HG02610 (cell line): ENCODE results near the gene ENTPD8.

Experiments
- ATAC-seq: cut with Tn5 transposase; IDR thresholded peaks from one replicate; pipeline ENCODE4 v1.9.1; 2021; ENCODE audit warnings: mild to moderate bottlenecking, moderate library complexity; ENCODE audit not compliant: unreplicated experiment

Gene ENTPD8

DNA sequence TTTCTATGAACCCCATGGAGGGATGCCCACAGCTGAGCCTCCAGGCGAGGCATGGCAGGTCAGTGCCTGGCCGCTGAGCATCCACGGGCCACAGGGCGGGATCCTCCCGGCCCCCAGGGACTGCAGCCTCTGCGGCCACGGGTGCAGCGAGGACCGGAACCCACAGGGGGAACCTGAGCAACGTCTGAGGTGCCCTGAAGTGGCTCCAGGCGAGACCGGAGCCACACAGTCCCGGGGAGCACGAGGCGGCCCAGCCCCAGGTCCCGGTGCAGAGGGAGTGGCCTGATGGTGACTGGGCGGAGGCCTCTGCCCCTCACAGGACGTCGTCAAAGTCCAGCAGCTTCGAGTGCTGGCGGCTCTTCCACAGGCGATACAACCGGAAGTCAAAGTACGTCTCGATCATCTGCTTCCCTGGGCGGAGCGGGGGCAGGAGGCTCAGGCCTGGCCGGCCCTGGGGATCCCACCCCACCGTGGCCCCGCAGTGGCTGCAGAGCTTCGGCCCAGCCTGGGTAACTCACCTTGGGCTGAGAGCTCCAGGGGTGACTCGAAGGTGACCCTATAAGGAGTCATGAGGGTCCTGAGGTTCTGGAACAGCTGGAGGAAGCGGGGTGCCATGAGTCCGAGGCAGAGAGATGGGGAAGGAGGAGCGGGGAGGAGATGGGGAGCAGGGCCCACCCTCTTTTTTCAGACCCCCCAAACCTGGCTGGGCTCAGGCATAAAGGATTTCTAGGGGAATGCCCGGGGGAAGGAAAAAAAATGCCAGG is 8.1 kb upstream of the ENTPD8 start:
- no peak for ATAC-seq

DNA sequence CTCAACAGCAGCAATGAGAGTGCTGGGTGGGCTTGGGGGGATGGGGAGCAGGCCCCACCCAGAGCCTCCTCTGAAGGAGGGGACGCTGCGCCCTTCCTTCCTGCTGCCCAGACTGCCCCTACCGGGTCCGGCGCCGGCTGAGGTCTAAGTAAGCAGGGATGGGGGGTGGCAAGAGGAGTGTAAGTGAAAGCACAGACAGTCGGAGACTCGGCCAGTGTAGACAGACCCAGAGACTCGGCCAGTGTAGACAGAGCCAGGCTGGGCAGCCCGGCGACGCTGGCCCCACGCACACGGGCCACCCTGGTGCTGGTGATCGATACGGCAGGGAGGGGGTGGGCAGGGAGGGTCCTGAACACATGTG is 7.4 kb upstream of the ENTPD8 start:
- ATAC-seq = no peak

DNA sequence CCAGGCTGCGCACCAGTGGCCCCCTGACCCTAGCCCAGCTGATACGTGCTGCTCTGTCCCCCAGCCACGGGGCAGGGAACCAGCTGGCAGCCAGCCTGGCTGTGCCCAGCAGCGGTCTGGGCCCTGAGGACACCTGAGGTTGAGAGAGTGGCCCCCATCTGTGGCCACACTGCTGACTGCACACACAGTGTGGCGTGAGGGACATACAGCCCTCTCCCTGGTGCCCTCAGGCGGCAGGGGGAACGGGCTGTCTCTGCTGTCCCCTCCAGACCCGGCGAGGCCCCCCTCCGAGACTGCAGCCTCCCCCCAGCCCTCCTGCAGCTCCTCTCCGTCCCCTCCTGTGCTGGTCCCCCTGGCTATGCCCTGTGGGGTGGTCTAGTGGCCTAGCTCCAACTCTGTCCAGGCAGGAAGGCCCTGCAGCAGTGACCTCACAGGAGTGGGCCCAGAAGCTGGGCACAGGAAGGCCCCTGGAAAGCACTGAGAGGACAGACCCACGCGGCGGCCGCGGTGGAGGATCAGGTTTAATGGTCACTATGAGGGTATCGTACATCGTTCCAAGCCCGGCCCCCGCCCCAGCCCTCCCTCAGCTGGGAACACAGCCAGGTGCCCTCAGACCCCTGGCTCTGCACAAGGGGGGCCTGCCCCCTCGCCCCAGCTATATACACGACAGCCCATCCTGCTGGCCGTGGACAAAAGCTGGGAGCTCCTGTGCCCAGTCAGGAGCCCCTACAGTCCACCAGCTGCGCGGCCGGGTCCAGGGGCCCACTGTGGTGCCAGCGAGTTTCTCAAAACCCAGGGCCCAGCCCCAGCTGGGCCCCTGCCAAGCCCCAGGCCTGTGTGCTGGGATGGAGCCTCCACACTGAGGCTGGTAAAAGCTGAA is 6.8 kb upstream of the ENTPD8 start:
- ATAC-seq = no peak

DNA sequence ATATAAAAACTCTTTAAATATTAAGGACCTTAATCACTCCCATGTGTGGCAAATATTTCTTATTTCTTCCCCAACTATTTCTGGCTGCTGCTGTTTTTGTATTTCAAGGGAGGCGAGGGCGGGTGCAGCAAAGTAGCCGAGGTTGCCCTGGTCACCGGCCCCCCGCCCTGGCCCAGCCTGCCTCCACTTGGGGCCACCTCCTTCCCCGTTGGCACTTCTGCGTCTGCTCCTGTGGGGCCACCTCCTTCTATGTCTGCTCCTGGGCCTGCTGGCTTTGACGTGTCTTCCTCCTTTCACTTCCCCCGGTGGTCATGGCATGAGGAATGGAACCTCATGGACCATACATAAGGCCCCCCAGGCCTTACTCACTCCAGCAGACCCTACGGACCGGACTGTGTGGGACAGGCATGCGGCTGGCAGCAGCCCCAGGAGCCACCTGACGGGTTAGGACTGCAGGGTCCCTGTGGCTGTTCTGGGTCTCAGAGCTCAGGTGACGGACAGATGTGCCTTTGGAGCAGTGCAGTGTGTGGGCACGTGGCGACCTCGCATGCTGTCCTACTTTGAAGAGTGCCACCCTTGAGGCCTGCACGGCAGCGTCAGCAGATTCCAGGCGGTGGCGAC is 5.8 kb upstream of the ENTPD8 start:
- ATAC-seq = no peak

DNA sequence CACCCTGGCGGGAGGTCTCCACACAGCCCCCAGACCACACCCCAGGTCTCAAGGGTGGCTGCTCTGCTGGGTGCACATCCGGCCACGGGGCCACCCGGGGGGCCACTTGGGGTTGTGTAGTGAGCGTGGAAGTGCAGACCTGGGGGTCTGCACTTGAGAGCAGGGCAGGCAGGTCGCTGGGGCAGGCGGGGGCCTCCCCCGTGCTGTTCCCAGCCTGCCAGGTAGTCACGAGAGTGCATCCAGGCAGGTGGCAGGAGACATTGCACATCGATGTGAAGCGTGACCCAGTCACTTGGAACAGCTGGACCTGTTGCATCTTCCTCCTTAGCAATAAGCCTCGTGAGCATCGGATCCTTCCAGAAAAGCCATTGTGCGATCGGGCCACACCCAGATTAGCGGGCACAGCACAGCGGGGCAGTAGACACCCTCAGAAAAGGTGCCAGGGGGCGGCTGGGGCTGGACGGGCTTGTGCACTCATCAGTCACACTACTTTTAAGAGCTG is 4.8 kb upstream of the ENTPD8 start:
- no peak for ATAC-seq

DNA sequence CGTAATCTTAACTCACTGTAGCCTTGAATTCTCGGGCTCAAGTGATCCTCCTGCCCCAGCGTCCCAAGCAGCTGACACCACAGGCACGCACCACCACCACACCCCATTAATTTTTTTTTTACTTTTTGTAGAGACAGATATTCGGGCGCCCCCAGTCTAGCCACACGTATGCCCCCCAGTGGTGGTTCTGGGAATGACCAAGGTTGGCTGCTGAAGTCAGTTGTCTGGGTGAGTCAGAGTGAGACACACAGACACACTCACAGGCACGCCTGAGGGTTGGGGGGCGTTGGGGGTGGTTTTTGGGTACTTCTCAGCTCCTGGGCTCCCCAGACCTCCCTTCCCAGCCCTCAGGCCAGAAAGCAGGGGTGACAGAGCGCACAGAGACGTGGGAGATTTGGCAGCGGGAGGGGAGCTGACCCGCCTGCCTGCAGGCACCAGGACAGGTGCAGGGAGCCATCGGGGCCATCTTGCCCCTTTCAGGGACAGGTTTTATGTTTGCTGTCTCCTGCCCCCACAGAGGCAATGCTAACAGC is 4.2 kb upstream of the ENTPD8 start:
- peak; percentile 60 for ATAC-seq

DNA sequence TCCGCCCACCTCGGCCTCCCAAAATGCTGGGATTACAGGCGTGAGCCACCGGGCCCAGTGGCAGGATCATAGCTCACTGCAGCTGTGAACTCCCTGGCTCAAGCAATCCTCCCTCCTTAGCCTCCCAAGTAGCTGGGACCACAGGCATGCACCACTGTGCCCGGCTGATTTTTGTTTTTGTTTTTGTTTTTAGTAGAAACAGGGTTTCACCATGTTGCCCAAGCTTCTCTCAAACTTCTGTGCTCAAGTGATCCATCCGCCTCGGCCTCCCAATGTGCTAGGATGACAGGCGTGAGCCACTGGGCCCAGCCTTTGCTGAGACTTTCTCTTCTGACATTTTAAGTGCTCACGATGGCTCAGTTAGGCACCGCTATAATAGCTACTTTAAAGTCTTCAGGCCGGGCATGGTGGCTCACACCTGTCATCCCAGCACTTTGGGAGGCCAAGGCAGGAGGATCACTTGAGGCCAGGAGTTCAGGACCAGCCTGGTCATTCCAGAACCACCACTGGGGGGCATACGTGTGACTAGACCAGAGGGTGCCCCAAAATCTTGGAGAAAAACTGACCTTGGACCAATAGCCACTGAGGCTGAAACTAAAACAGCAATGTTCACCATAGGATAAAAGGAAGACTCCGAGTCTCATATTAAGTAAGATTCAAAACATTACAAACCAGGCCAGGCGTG is 3.1 kb upstream of the ENTPD8 start:
- no peak for ATAC-seq

DNA sequence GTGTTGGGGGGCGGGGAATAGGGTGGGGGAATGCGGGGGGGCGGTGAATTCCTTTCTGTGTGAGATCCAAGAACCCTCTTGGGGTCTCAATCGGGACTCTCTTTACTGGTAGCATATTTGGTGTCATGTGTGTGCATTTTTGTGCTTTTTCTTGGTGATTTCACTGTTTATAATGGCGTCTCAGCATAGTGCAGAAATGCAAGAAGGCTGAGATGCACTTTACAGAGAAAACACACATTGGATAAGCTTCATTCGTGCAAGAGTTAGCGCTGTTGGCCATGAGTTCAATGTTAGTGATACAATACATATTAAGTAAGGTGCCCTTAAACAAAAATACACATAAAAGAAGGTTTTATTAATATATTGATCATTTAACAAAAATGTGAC is 771 bp upstream of the ENTPD8 start:
- no peak for ATAC-seq

DNA sequence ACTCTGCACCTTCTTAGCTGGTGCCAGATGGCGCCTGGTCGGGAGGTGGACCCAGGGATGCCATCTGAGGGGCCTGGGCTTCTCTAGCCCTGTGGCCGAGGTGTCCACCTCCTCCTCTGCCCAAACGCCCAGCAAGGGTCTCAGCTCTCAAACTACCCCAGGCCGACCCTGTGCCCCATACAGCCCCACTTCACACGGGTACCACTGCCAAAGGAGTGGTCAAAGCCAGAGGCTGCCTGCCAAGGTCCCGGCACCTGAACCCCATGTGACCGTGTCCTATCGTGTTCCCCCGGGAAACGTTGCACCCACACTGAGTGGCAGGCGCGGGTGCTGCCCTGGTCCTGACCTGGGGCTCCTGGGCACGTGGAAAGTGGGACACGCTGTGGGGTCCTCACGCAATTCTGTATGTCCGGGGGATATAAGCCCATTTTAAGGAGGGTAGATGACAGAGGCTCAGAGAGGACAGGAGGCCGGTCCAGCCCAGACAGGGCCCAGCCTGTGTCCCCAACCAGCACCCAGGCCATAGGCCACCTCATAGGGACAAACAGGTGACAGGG is 1.9 kb downstream of the ENTPD8 start:
- no peak for ATAC-seq

DNA sequence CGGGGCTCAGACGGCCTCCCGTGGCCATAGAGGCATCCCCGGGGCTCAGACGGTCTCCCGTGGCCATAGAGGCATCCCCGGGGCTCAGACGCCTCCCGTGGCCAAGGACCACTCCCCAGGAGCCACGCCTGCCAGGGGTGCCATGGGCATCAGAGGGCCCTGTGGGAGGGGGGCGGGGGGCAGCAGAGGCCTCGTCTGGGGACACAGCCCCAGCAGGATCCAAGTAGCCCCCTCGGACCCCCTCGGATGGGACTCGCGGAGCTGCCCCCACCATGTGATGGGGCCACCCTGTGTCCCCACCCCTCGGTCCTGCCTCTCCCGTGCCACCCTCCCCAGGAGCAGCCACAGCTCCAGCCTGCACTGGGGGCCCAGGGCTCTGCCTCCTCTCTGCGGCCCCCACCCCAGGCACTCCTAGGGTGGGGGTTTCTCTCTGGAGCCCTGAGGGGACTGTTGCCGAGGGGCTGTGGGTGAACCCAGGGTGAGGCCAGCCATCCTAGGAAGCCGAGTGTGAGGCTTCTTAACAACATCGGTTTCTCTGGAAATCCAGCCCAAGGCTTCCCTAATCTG is 2.5 kb downstream of the ENTPD8 start:
- no peak for ATAC-seq

DNA sequence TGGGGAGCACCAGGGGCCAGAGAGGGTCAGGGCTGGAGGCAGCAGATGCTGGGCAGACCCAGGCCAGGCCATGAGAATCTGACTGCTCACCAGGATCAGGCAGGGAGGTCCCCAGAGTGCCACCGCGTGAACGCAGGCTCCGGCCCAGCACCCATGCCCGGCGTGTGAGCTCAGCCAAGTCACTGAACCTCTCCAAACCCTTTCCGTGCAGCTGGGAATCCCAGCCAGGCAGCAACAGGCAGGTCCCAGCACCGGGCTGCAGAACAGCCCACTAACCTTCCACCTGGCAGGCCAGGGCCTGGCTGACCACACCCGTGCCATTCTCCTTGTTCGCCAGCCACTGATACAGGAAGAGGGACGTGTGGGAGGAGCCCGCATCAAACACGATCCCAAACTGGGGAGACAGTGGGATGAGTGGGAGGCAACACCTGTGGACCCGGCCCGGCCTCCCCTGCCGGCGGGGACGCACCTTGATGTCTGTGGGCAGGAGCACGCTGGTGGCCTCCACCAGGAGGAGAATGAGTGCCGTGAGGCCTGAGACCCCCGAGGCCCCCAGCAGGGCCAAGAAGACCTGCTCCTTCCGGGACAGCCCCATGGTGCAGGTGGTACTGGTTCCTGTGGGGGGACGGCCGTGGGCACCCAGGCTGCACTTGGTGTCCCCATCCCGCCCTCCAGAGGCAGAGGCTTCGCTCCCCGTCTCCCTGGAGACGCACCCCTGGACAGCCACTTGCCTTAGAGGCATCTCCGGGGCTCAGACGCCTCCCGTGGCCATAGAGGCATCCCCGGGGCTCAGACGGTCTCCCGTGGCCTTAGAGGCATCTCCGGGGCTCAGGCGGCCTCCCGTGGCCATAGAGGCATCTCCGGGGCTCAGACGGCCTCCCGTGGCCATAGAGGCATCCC is 3.2 kb downstream of the ENTPD8 start:
- ATAC-seq = no peak

DNA sequence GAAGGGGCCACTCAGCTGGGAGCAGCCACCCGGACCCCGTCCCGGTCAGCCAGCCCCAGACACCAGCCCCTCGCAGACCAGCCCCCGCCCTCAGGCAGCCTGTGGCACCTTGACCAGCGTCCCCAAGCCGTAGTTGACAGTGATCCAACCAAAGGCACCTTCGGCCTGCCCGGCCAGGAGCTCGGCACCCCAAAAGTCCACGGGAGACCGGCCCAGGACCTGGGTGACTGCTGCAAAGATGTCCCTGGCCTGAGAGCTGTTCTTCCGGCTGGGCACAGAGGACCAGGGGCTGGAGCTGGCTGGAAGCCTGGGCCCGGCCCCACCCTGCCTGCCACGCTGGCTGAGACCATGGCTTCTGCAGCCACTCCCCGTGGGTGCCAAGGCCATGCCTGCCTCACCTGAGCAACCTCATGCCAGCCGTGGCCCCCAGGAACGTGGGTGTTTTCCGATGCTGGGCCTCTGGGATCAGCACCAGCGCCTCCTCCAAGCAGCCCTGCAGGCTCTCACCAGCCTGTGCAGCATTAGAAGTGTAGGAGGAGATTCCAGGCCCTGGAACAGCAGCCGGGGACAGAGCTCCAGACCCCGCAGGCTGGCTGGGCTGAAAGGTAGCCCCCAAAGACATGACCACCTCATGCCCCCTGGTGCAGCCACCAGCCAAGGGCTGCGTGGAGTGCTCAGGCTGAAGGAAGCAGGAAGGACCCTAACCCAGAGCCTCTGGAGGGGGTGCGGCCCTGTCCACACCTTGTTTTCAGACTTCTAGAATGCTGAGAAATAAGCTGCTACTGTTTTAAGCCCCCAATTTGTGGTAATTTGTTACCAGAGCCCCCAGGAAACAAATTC is 4.2 kb downstream of the ENTPD8 start:
- ATAC-seq = no peak

DNA sequence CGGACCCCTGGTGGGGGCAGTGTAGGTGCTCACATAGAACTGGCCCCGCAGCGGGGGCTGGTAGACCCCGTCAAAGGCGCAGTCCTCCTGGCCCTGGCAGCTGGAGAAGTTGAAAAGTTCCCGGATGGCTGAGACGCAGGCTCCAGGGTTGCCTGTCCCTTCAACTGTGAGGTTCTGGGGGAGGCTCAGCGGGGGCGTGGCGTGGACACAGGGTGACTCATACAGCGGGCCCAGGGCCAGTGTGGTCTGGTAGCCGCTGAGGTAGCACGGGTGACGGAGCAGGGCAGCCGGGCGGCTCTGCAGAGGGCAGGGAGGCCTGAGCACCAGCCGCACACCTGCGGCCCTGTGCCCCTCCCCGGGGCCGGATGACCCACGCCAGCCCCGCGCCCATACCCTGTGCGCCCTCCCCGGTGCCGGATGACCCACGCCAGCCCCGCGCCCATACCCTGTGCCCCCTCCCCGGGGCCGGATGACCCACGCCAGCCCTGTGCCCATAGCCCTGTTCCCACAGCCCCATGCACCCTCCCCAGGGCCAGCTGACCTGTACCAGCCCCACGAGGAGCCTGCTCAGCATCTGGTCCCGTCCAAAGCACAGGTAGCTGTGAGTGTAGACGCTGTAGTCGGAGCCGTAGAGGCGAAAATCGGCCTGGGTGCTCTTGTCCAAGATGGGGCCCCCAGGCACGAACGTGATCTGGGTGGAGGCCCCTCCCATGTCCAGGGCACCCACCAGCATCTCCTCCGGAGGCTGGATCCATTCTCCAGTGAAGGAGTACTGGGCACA is 5.0 kb downstream of the ENTPD8 start:
- ATAC-seq = no peak

DNA sequence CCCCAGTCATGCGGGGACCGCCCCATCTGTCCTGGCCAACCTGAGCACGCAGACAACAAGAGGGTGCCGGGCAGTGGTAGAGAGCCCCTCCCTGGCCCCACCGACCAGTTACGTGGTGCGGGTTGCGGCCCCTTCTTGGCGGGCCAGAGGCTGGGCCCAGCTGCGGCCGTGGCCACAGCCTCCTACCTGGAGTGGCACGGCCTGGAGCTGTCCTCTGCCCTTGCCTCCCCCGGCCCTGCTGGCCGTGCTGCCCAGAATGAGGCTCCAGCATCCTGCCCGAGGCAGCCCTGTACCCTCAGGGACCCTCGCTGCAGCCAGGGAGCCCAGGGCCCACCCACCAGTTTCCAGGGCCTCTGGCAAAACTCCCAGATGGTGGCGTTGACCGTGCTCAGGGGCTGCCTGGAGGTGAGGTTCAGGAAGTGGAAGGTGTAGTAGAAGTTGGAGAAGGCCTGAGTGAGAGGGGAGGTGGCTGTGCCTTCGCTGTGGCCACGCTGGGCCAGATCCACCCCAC is 5.7 kb downstream of the ENTPD8 start:
- no peak for ATAC-seq

DNA sequence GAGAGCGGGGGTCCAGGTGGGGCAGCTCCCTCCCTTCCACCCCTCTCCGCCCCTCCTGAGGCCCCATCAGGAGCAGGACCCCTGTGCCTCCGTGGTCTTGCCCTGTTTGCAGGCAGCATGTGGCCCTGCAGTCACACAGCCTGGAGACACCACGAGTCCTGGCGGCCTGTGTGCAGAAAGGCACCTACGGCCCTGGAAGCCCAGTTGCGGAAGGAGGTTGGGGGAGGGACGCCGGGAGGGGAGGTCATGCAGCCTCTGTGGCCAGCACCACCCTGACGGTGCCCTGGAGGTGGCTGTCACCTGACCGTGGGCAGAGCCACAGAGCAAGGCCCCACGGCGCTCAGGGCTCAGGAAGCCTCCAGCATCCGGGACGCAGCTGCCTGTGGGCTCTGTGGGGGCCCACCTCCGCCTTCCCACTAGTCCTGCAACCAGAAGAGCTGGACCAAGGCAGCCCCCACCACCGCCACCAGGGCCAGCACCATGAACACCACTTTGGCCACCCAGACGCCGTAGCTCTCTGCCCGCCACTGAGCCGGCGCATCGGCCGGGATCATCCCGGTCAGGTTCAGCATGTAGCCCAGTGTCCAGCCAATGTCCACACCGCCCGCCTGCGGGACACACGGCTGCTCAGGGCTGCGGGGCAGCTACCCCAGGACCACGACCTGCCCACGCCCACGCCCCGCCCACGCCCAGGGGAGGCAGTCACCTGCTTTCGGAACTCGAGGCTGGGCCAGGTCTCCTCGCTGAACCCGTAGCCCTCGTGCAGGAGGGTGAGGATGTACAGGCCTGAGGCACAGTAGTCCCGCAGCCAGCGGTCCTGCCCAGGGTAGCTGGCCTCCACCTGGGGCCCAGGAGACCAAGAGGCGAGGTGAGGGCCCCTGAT is 6.4 kb downstream of the ENTPD8 start:
- no peak for ATAC-seq

DNA sequence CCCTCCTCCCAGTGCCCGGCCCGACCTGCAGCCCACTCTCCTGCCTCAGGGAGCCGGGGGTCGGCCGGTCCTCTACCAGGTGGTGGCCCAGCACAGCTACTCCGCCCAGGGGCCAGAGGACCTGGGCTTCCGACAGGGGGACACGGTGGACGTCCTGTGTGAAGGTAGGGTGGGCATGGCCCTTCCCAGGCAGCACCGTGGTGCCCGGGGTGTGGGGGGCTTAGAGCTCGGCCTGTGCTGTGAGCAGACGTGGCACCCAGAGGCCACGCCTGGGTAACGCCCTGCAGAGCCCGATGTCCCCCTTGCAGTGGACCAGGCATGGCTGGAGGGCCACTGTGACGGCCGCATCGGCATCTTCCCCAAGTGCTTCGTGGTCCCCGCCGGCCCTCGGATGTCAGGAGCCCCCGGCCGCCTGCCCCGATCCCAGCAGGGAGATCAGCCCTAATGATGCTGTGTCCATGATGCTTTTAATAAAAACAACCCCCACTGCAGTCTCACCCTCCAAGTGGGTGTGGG is 7.2 kb downstream of the ENTPD8 start:
- ATAC-seq = no peak
